SU-DHL-6 (cell line): Measurements from ENCODE around the gene NAA40.

Experiments
- H2AFZ ChIP-seq: fragments of 200-600 bp; sonication (generic); 2 replicates; pipeline ENCODE4 v1.6.1; 2014; ENCODE audit warnings: low read depth, mild to moderate bottlenecking, moderate library complexity, mixed read lengths, antibody characterized with exemption, low read length; ENCODE audit not compliant: severe bottlenecking
- H3F3A ChIP-seq: fragments of 200-600 bp; shearing (Covaris generic); 2 replicates; pipeline ENCODE4 v1.6.0; 2016; ENCODE audit warnings: antibody characterized with exemption, mild to moderate bottlenecking; ENCODE audit not compliant: insufficient read depth
- H3K27ac ChIP-seq: fragments of 200-600 bp; sonication (generic); 2 replicates; pipeline ENCODE4 v1.5.1; 2016; ENCODE audit warnings: low read depth, mild to moderate bottlenecking, low read length, moderate library complexity, mixed read lengths
- H3K27me3 ChIP-seq: fragments of 200-600 bp; sonication (generic), shearing (Covaris generic); 2 replicates; pipeline ENCODE4 v1.6.0; 2014; ENCODE audit warnings: mild to moderate bottlenecking, low read length
- H3K36me3 ChIP-seq: fragments of 200-600 bp; sonication (generic); 2 replicates; pipeline ENCODE4 v1.6.1; 2014; ENCODE audit warnings: mild to moderate bottlenecking, low read length, mixed read lengths
- H3K4me2 ChIP-seq: fragments of 300-600, 200-600 bp; shearing (Covaris generic), sonication (generic); 2 replicates; pipeline ENCODE4 v1.6.0; 2014; ENCODE audit warnings: low read length, low read depth, mild to moderate bottlenecking; ENCODE audit not compliant: poor library complexity, severe bottlenecking
- H3K4me3 ChIP-seq: fragments of 200-600 bp; sonication (generic); 2 replicates; pipeline ENCODE4 v1.5.1; 2014; ENCODE audit warnings: antibody characterized with exemption, low read length, mild to moderate bottlenecking, mixed read lengths; ENCODE audit not compliant: insufficient read depth, poor library complexity, severe bottlenecking
- H3K79me2 ChIP-seq: fragments of 200-600 bp; sonication (generic); 2 replicates; pipeline ENCODE4 v1.6.1; 2014; ENCODE audit warnings: mild to moderate bottlenecking, low read length, moderate library complexity; ENCODE audit not compliant: insufficient read depth
- H3K9ac ChIP-seq: fragments of 200-600 bp; sonication (generic); 2 replicates; pipeline ENCODE4 v1.7.0; 2014; ENCODE audit warnings: mild to moderate bottlenecking, low read length
- H3K9me2 ChIP-seq: fragments of 200-600 bp; sonication (generic); replicated peaks from 2 replicates; pipeline ENCODE4 v1.6.1; 2014; ENCODE audit warnings: low read length; ENCODE audit not compliant: insufficient read depth
- H3K9me3 ChIP-seq: fragments of 200-600 bp; sonication (generic); 2 replicates; pipeline ENCODE4 v1.6.1; 2014; ENCODE audit warnings: low read length, mixed read lengths; ENCODE audit not compliant: insufficient read depth
- H4K20me1 ChIP-seq: fragments of 200-600 bp; sonication (generic); 2 replicates; pipeline ENCODE4 v1.6.1; 2014; ENCODE audit warnings: low read depth, mild to moderate bottlenecking, antibody characterized with exemption, low read length, moderate library complexity, mixed read lengths
- EZH2phosphoT487 ChIP-seq: fragments of 200-600 bp; sonication (generic), shearing (Covaris generic); conservative IDR thresholded peaks from 2 replicates; pipeline ENCODE4 v1.6.1; 2018; ENCODE audit warnings: mild to moderate bottlenecking, antibody characterized with exemption, low read length, moderate library complexity, mixed read lengths
- TF ChIP-seq, protein P1 (sequence below): fragments of 200-600 bp; sonication (generic); IDR thresholded peaks from one replicate; pipeline ENCODE4 v1.5.1; 2017; ENCODE audit warnings: antibody characterized with exemption, mild to moderate bottlenecking, low read length, moderate library complexity; ENCODE audit not compliant: insufficient read depth, poor library complexity, severe bottlenecking

The NAA40 gene

DNA sequence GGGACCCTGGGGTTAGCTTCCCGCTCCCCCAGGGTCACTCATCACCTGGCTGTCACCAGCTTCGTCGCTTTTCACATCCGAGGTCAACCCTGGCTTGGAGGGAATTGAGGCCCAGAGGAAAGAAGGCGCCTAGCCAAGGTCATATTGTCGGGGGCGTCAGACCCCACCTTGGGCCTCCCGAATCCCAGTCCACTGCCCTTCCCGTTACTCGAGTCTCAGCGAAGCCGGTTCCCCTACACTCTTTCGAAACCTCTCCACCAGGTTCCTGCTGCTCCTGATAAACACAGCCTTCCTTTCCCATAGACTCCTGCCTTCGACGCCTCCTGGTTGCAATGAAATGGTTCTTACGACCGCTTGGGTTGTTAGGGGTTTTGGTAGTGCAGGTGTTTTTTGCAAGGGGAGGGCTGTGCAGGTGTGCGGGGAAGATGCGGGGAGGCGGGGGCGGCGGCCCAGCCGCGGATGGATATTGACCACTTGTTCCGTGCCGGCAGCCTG is 642 bp downstream of the NAA40 start:
- Histone ChIP-seq H3K79me2 (peaks cover 51% of the 10 kb centered on the region), H2AFZ (peak overlapping the region; percentile 36), H3K4me3 (peak overlapping the region; percentile 92), H3K4me2 (peak overlapping the region; percentile 86), H3K27me3 (no peaks in the 10 kb centered on the region), H4K20me1 (no peaks in the 10 kb centered on the region), H3K36me3 (no peaks in the 10 kb centered on the region), H3K9me2 (no peaks in the 10 kb centered on the region), H3K9me3 (no peaks in the 10 kb centered on the region), H3K9ac (peak overlapping the region; percentile 79), H3K27ac (peak overlapping the region; percentile 48), H3F3A (peaks cover 10% of the 10 kb centered on the region)
- TF ChIP-seq, protein P1, sequence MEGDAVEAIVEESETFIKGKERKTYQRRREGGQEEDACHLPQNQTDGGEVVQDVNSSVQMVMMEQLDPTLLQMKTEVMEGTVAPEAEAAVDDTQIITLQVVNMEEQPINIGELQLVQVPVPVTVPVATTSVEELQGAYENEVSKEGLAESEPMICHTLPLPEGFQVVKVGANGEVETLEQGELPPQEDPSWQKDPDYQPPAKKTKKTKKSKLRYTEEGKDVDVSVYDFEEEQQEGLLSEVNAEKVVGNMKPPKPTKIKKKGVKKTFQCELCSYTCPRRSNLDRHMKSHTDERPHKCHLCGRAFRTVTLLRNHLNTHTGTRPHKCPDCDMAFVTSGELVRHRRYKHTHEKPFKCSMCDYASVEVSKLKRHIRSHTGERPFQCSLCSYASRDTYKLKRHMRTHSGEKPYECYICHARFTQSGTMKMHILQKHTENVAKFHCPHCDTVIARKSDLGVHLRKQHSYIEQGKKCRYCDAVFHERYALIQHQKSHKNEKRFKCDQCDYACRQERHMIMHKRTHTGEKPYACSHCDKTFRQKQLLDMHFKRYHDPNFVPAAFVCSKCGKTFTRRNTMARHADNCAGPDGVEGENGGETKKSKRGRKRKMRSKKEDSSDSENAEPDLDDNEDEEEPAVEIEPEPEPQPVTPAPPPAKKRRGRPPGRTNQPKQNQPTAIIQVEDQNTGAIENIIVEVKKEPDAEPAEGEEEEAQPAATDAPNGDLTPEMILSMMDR: no peak
- no peak for TF ChIP-seq EZH2phosphoT487

DNA sequence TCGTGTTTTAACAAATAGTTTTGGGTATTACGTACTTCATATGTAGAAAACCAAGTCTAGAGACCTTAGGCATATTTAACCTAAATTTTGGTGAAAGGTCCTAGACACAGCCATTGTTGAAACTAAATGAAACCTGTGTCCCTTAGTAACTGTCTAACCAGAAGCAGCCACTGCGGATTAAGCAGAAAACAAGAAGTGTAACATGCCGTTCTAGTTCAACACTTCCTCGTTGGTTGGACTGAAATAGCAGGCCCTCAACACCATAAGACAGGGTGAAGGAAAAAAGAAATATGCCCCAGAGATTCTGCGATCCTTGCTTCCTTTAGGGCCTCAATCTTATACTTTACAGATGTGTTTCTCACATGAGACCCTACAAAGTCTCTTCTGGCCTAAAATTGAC is 2.0 kb downstream of the NAA40 start:
- no peaks in the 10 kb centered on the region for H3K9me3 ChIP-seq
- H2AFZ ChIP-seq: no peak overlapping the region
- peak overlapping the region; percentile 86 for H3K4me2 ChIP-seq
- peaks cover 51% of the 10 kb centered on the region for H3K79me2 ChIP-seq
- H3K9me2 ChIP-seq: no peaks in the 10 kb centered on the region
- H3K4me3 ChIP-seq: no peak overlapping the region
- H3F3A ChIP-seq: peaks cover 10% of the 10 kb centered on the region
- no peaks in the 10 kb centered on the region for H3K27me3 ChIP-seq
- H3K36me3 ChIP-seq: no peaks in the 10 kb centered on the region
- no peak overlapping the region for H3K9ac ChIP-seq
- H4K20me1 ChIP-seq: no peaks in the 10 kb centered on the region
- TF ChIP-seq, protein P1: no peak
- TF ChIP-seq EZH2phosphoT487: no peak
- H3K27ac ChIP-seq: 0 out of 2 replicates have a peak overlapping the region, but pooled peaks have one; percentile 7

DNA sequence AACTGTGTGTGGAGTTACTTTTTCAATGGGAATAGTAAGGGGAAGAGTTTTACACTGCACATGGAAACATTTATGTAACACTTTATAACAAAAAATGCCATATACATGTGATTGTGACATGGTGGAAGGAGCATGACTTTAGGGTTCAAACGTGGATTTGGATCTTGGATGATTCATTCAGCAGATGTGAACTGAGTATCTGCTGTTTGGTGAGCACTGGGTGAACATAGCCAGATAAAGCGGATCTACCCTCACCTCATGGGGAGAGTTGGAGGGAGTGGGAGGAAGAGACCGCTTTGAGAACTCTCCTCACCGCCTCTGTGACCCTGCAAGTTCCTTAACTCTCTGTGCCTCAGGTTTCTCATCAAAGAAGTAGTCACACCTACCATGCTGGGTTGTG is 3.1 kb downstream of the NAA40 start:
- Histone ChIP-seq H3K9me2 (no peaks in the 10 kb centered on the region), H3K4me2 (no peak overlapping the region)

More for the DNA sequence above, 3.1 kb downstream of the NAA40 start:
- Histone ChIP-seq H3F3A (peaks cover 10% of the 10 kb centered on the region), H3K79me2 (peaks cover 51% of the 10 kb centered on the region), H3K9me3 (no peaks in the 10 kb centered on the region), H3K4me3 (no peak overlapping the region), H3K36me3 (no peaks in the 10 kb centered on the region), H3K9ac (no peak overlapping the region), H3K27me3 (no peaks in the 10 kb centered on the region), H2AFZ (no peak overlapping the region), H4K20me1 (no peaks in the 10 kb centered on the region), H3K27ac (no peak overlapping the region)
- TF ChIP-seq, protein P1: no peak
- no peak for TF ChIP-seq EZH2phosphoT487
